Measurements from ENCODE around the gene TMCC1. TPM values are rescaled to one million over a fixed set of nuclear protein-coding genes. Genes with fewer than 3 reads are reported as not detected.
A peak's percentile ranks its signal among the peaks of the same experiment; 100 is the strongest.

The TMCC1 gene
- total RNA-seq, 1 donor from 2014 or later: 25.9 TPM

DNA sequence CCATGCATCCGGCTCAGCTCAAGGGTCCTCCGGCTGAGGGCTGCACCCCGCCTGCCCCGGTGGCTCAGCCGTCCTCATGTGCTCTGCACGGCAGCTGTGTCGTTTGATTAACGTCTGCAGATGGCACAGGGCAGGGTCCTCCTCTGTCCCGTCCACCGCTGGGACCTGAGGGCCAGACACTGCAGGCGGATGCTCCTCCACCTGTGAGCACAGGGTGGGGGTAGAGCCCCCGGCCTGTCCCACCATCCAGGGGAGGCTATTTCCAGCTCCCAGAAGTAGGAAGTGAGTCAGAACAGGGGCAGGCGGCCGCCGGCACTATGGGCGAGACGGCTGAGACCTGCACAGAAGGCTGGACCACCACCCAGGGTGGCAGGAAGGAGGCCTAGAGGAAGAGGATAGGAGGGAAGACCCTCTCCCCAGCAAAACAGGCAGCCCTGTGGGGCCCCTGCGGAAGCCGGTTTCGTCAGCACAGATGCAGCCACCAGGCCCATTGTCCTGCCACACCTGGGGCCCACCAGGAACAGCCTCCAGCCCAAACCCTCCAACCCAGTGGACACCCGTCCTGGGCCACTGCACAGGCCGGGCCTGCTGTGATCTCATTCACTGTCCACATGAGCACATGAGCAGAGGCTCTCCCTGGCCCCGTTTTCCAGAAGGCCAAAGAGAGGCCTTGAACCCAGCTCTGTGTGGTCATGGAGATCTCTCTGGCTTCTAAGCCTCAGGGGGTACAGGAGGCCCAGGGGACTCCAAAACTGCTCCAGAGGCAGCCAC is 274.4 kb downstream of the TMCC1 start:
- Mint-ChIP-seq H3K27ac (no peak overlapping the region), H3K4me3 (peak overlapping the region; percentile 64), H3K4me1 (peaks cover 11% of the 10 kb centered on the region), H3K36me3 (ENCODE audit: low read depth) (no peaks in the 10 kb centered on the region), H3K27me3 (peaks cover 7% of the 10 kb centered on the region), H3K9me3 (no peaks in the 10 kb centered on the region)
- peak; percentile 21 for ATAC-seq (ENCODE audit: low read depth)
- ChIA-PET POLR2A (no interaction called here), CTCF (no interaction called here)
- DNase-seq: peak; percentile 15
- TF ChIP-seq CTCF (IDR thresholded peaks at IDR 0.05): no peak
- intact Hi-C loops (cut with micrococcal nuclease): no loop called here

- Mint-ChIP-seq H3K4me3 (peak overlapping the region; percentile 64), H3K27ac (no peak overlapping the region), H3K27me3 (peaks cover 7% of the 10 kb centered on the region)
Measured at GRCh38 chr3:129618186-129618820, 275.2 kb downstream of the TMCC1 start.

DNA sequence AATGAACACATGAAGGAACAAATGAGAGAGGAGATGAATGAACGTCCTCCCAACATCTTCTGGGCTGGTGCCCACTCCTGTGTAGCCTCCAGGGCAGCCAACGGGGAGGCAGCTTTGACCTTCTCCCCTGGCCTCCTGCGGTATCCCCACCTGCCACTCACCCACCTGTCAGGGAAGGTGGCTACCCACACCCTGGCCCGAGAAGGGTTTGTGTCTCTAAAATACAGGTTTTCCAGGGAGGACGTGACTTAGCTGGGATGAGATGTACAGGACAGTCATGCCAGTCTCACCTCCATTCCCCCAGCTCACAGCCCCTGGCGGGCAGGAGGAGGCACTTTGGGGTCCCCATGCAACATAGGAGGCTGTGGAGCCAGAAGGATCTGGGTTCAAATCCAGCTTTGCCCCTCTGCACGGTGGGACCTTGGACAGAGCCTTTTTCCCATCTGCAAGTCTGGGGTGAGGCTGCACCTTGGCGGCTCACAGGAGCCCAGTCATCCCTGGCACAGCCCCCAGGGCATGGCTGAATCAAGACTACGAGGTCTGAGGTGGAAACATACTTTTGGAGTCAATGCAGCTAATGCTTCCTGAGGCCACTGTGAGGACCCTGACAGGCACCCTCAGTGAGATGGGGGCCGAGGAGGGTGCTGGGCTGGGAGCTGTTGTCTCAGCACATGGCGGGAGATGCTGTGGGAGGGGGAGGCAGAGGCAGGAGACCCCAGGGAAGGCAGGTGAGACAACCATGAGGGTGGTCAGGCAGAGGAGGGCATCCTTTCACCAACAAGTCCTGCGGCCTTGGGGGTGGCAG is 275.9 kb downstream of the TMCC1 start:
- H3K4me3 Mint-ChIP-seq: no peak overlapping the region
- peaks cover 7% of the 10 kb centered on the region for H3K27me3 Mint-ChIP-seq
- ChIA-PET CTCF (no interaction called here), POLR2A (no interaction called here)
- H3K9me3 Mint-ChIP-seq: no peaks in the 10 kb centered on the region
- no peak overlapping the region for H3K27ac Mint-ChIP-seq
- H3K4me1 Mint-ChIP-seq: peaks cover 11% of the 10 kb centered on the region
- no peak for DNase-seq
- no peak for TF ChIP-seq CTCF (IDR thresholded peaks at IDR 0.05)
- intact Hi-C loops (cut with micrococcal nuclease): no loop called here
- H3K36me3 Mint-ChIP-seq (ENCODE audit: low read depth): no peaks in the 10 kb centered on the region
- no peak for ATAC-seq (ENCODE audit: low read depth)

More at GRCh38 chr3:129618186-129618820, 275.2 kb downstream of the TMCC1 start:
- TF ChIP-seq CTCF (IDR thresholded peaks at IDR 0.05): no peak
- no peak for ATAC-seq (ENCODE audit: low read depth)
- POLR2A ChIA-PET: no interaction called here
- intact Hi-C loops (cut with micrococcal nuclease): no loop called here
- peak; percentile 12 for DNase-seq
- no peaks in the 10 kb centered on the region for H3K36me3 Mint-ChIP-seq (ENCODE audit: low read depth)
- CTCF ChIA-PET: no interaction called here
- H3K4me1 Mint-ChIP-seq: peaks cover 11% of the 10 kb centered on the region
- H3K9me3 Mint-ChIP-seq: no peaks in the 10 kb centered on the region

DNA sequence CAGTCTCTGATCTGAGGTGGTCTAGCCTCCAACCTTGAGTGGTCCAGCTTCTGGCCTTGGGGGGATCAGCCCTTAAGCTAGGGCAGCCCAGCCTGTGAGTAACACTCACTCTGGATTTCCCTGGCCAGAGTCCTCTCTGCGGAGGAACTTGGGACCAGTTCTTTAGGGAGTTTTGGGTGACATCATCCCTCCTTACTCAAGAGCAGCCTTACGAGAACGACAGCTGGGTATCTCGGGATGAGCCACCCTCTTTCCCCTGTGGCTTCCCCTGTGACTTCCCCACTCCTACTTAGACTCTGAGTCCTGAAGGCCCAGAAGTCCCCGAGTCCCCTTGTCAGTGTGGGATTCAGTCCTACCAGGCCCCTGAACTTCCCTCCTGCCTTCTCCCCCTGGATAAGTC is 276.8 kb downstream of the TMCC1 start:
- ChIA-PET CTCF (no interaction called here), POLR2A (no interaction called here)
- no peak for DNase-seq
- H3K9me3 Mint-ChIP-seq: no peaks in the 10 kb centered on the region
- no peak overlapping the region for H3K4me3 Mint-ChIP-seq
- TF ChIP-seq CTCF (IDR thresholded peaks at IDR 0.05): no peak
- peaks cover 11% of the 10 kb centered on the region for H3K4me1 Mint-ChIP-seq
- ATAC-seq (ENCODE audit: low read depth): no peak
- intact Hi-C loops (cut with micrococcal nuclease): no loop called here
- no peaks in the 10 kb centered on the region for H3K36me3 Mint-ChIP-seq (ENCODE audit: low read depth)
- no peak overlapping the region for H3K27ac Mint-ChIP-seq
- peaks cover 7% of the 10 kb centered on the region for H3K27me3 Mint-ChIP-seq

- Mint-ChIP-seq H3K36me3 (ENCODE audit: low read depth) (no peaks in the 10 kb centered on the region), H3K4me1 (peaks cover 11% of the 10 kb centered on the region), H3K27ac (no peak overlapping the region), H3K9me3 (no peaks in the 10 kb centered on the region), H3K27me3 (peaks cover 7% of the 10 kb centered on the region), H3K4me3 (no peak overlapping the region)
- no peak for ATAC-seq (ENCODE audit: low read depth)
- no peak for DNase-seq
- POLR2A ChIA-PET: no interaction called here
- CTCF ChIA-PET: no interaction called here
- intact Hi-C loops (cut with micrococcal nuclease): no loop called here
- no peak for TF ChIP-seq CTCF (IDR thresholded peaks at IDR 0.05)
Measured at GRCh38 chr3:129616291-129616690, 277.2 kb downstream of the TMCC1 start.

All from activated B cell treated with CpG ODN at 0.5 μM for 24 hours (primary cell).